OCI-LY7 (cell line): ENCODE measurements around the gene COLQ.

Experiments used
- CTCF ChIP-seq: fragments of 200-600 bp; sonication (generic); conservative IDR thresholded peaks from 2 replicates; pipeline ENCODE4 v1.5.1; 2014; ENCODE audit warnings: mild to moderate bottlenecking, antibody characterized with exemption, low read length, moderate library complexity, mixed read lengths
- EZH2phosphoT487 ChIP-seq: fragments of 200-600 bp; sonication (generic); IDR thresholded peaks from 2 replicates; pipeline ENCODE4 v1.6.1; 2018; ENCODE audit warnings: low read depth, borderline replicate concordance, mild to moderate bottlenecking, mixed run types, antibody characterized with exemption, low read length, moderate library complexity, mixed read lengths

- TF ChIP-seq CTCF (no peak), EZH2phosphoT487 (no peak)
Measured at GRCh38 chr3:15460891-15461531, 60.5 kb downstream of the COLQ start.
